Fibroblast of peridontal ligament (primary cell): Measurements from ENCODE around the gene TATDN2.
"Not testable (repeated sequence)": the region's sequence is repeated elsewhere in the genome, so short reads cannot be mapped to it uniquely, and the experiment has no call there.

Source experiments
- DNase-seq: peaks from one replicate; pipeline ENCODE4 v3.0.0-alpha.2; 2010; ENCODE audit errors: extremely low read depth

TATDN2 gene

DNA sequence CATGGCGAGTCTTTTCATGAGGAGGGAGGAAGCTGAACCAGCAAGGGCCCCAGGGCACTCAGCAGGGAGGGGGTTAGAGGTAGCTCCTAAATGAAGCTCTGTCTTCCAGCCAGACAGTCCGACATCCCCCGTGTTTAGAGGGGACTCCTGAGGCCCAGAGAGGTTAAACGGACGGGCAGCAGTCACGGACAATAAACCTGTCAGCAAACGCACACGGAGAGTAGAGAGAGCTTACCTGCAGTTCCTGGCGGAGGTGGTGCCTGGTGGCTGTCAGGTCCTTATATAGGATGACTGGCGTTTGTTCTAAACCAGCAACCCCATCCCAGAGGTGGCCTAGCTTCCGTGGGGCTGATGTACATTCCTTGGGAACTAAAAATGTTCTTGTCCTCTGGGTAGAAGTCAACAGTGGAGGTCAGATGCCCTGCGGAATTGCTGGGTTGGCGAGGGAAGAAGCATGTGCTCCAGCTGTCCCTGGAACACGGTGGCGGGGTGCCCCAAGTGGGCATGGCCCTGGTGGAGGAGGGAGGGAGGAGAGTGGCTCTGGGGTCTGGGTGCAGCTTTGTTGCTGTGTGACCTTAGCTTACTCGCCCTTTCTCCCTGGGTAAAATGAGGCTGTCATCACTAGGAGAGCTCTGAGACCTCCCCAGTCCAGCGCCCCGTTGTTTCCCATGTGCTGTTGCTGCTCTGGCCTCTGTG, 42.4 kb downstream of the TATDN2 start:
- DNase-seq = no peak

DNA sequence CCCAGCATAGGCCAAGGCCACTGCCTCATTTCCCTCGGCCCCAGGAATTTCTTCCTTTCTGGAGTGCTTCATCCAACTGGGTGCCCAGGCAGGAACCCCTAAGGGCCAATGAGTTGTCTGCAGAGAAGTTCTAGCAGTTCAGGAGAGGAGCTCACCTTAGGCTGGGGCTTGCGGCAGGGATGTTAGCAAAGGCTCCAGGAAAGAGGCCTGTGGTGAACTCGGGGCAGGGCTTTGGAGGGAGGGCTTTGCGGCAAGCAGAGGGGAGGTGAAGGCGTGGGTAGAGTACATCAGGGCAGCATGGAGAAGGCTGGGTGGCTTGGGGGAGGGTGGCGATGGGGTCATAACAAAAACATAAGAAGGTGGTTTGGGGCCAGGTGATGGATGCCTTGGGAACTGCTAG, 43.4 kb downstream of the TATDN2 start:
- DNase-seq = no peak

GRCh38 chr3:10292505-10293419, 44.5 kb downstream of the TATDN2 start, which contains the start of gene GHRL:
GHRL (minus strand) TSS chr3:10292947; CDS start chr3:10290180, 2,767 bp downstream.
- DNase-seq = no peak

GRCh38 chr3:10294030-10294586, 45.8 kb downstream of the TATDN2 start:
- DNase-seq = no peak

- DNase-seq = not testable (repeated sequence)
Measured at GRCh38 chr3:10298064-10298463, 49.8 kb downstream of the TATDN2 start.

- peak; percentile 65 for DNase-seq
Measured at GRCh38 chr3:10299175-10299574, 50.9 kb downstream of the TATDN2 start.

GRCh38 chr3:10299679-10300078, 51.4 kb downstream of the TATDN2 start:
- DNase-seq = peak; percentile 18

DNA sequence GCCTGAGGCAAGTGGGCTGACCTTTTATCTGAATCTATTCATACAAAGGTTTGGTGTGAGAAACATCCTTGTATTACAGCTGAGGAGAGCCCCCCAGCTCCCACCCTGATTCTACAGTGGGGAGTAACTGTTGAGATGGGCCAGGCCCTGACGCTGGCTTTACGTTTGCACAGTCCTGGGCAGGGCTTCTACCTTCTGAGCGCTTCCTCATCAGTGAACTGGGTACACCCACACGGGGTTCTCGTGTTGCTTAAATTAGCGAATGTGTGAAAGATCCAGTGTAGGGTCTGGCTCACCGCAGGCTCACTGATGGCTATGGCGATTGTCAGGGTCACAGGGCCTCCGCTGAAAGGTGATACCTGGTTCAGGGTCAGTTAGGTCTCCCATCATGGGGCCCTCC, 51.8 kb downstream of the TATDN2 start:
- no peak for DNase-seq

GRCh38 chr3:10303105-10303504, 54.8 kb downstream of the TATDN2 start:
- no peak for DNase-seq

DNA sequence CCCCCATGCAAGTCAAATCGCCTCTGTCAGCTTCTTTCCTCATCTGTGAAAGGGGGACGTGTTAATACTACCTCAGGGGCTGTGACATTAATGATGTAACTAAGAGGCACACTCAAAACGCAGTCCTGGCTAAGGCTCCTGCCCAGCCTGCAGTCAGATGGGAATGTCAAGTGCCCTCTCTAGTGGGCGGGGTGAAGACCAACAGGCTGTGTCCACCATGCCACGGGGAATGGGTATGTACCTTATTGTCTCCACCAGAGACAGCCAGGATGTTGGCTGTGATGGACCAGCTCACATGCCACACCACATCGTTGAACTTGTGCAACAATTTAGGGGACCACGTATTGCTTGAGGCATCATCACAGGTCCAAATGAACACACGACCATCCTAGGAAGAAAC, 55.5 kb downstream of the TATDN2 start:
- no peak for DNase-seq

GRCh38 chr3:10304905-10305304, 56.6 kb downstream of the TATDN2 start:
- no peak for DNase-seq

DNA sequence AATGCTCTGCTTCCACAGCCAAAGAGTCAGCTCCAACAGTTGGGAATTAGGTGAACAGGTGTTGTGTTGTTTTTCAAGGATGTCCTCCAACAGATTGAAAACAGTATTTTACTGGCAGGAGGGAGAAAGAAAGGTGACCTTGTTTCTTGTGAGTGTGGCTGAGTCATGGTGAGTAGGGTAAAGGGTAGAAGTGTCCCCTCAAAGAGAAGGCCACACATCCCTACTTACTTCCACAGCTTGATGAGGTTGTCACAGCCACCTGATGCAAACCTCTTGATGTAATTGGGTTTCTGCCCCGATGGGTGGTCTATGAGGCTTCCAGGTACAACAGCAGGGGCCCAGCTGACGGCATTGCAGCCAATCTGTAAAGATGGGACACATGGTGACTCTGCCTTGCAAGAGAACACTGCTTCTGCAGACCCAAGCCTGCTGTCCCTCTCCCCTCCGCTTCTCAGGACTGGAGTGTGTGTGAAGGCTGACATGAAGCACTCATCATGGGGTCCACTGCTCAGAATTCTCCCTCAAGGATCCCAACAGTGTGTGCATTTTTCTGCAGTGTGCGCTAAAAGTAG, 57.2 kb downstream of the TATDN2 start:
- DNase-seq = no peak

GRCh38 chr3:10306156-10306555, 57.9 kb downstream of the TATDN2 start:
- no peak for DNase-seq

DNA sequence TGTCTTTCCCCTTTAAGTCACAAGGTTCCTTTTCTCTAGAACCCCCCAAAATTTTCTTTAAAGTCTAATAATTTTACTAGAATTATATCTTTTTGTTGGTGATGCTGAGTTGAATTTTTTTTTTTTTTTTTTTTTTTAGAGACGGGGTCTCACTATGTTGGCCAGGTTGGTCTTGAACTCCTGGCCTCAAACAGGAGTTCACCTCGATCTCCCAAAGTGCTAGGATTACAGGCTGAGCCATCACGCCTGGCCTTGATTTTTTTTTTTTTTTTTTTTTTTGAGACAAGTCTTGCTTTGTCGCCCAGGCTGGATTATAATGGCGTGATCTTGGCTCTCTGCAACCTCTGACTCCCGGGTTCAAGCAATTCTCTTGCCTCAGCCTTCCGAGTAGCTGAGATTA, 60.4 kb downstream of the TATDN2 start:
- no peak for DNase-seq

DNA sequence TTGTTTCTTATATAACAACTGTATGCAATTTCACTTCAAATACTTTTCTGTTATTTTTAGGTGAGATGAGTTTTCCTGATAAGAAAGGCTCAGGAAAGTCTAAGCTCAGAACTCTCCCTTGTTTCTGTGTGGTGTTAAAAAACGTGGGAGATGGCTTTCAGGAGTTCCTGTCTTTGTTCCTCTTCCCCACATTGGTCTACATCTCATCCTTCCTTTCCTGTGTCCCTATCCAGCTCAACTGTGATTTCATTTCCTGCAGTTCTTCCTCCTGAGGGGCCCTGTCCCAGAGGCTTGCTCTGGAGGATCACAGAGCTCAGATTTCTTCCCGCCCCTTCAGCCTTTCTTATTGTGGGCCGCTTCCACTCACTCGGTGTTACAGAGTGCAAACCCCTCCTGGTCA, 61.5 kb downstream of the TATDN2 start:
- no peak for DNase-seq

GRCh38 chr3:10310578-10310977, 62.3 kb downstream of the TATDN2 start:
- peak; percentile 67 for DNase-seq

GRCh38 chr3:10311710-10312109, 63.5 kb downstream of the TATDN2 start:
- no peak for DNase-seq

DNA sequence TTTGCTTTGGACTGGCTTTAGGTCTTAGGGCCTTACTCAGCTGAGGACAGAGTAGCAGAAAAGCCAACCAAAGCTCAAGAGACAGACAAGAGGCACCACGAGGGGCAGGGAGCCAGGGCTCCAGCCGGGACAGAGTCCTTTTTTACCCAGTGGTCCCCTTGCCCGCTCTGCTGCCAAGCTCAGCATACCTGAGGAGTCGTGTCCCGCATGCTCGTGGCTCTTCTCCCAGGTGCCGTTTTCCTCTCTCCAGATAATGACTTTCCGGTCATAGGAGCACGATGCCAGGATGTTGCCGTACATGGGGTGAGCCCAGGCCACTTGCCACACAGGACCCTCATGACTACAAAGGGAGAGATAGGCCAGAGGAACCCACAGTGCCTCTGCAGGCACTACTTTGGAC, 64.1 kb downstream of the TATDN2 start:
- DNase-seq = no peak

DNA sequence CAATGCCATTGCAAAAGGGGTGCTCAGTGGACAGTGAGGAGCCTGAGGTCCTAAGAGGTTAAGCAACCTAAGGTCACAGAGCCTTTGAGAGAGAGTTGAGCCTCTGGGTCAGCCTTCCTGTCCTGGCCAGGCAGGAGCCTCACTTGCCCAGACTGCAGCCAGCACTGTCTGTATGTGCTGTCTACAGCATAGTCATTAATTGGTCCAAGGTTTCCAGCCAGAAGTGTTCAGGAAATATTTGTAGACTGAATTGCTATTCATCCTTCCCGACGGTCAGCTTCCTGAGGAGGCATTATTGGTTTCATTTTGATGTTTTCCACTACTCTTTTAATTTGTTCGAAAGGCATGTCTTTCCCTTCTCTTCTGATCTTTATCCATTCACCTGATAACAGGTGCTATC, 64.6 kb downstream of the TATDN2 start:
- no peak for DNase-seq

DNA sequence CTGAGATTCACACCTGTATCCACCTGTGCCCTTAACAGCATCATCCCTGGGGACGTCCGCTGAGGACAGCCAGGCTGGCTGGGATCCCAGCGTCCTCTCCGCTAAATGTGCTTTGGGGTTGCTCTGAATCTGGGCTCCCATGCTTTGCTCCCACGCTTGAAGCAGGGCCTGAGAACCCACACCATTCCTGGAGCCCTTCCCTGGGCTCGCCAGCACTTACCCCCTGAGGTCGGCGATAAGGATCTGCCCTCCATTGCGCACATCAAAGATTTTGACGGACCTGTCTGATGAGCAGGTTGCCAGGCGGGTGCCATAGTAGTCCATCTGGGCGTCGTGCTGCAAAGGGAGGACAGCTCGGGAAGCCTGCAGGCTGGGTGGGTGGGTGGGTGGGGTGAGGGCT, 66.8 kb downstream of the TATDN2 start:
- DNase-seq = no peak

DNA sequence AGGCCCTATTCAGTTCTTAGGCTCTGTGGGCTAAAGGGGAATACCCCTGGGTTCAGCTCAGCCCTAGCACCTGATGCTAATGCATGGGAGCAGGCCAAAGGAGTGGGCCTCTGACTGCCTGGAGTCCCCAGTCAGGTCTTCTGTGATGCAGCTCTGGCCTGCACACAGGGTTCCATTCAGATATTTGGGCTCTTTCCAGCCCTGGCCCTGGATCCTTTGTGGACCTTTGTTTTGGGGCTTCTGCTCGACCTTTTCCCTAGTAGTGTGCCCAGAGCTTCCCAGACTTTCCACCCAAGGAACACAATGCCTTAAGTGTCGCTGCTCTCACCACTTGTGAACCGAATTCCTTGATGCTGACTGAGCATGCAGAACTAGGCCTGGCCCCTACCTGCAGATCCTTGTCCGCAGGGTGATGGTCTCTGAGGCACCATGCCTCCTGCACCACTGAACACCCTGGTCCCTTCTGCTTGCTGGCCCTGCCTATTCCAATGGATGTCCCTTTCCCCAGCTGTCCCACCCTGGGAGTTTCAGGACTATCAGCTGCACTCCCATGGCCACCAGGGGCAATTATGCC, 67.6 kb downstream of the TATDN2 start:
- DNase-seq = no peak
